OCI-LY7 (cell line): Measurements from ENCODE around the gene GATA3.

Experiments used
- EZH2phosphoT487 ChIP-seq: fragments of 200-600 bp; sonication (generic); IDR thresholded peaks from 2 replicates; pipeline ENCODE4 v1.6.1; 2018; ENCODE audit warnings: low read depth, borderline replicate concordance, mild to moderate bottlenecking, mixed run types, antibody characterized with exemption, low read length, moderate library complexity, mixed read lengths
- TF ChIP-seq, protein P1 (sequence below): fragments of 200-600 bp; sonication (generic); conservative IDR thresholded peaks from 2 replicates; pipeline ENCODE4 v1.5.1; 2014; ENCODE audit warnings: mild to moderate bottlenecking, antibody characterized with exemption, low read length, moderate library complexity, mixed read lengths

DNA sequence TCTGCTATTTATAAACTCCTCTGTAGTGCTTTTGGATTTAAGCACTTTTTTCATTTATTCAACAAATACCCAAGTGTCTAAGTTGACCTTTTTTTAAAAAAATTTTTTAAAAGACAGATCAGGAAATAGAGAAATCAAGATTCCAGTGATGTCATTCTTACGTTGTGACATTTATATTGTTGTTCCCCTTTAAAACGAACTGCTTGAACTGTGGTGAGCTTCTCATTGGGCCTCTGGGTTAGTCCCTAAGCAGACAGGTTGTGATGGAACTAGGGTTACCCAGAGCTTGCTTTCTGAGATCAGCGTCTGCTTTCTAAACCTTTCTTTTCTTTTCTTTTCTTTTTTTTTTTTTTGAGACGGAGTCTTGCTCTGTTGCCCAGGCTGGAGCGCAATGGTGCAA lies 22.4 kb downstream of the GATA3 start:
- TF ChIP-seq, protein P1, sequence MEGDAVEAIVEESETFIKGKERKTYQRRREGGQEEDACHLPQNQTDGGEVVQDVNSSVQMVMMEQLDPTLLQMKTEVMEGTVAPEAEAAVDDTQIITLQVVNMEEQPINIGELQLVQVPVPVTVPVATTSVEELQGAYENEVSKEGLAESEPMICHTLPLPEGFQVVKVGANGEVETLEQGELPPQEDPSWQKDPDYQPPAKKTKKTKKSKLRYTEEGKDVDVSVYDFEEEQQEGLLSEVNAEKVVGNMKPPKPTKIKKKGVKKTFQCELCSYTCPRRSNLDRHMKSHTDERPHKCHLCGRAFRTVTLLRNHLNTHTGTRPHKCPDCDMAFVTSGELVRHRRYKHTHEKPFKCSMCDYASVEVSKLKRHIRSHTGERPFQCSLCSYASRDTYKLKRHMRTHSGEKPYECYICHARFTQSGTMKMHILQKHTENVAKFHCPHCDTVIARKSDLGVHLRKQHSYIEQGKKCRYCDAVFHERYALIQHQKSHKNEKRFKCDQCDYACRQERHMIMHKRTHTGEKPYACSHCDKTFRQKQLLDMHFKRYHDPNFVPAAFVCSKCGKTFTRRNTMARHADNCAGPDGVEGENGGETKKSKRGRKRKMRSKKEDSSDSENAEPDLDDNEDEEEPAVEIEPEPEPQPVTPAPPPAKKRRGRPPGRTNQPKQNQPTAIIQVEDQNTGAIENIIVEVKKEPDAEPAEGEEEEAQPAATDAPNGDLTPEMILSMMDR = no peak
- no peak for TF ChIP-seq EZH2phosphoT487
